ENCODE results near the gene C4orf33. TPM values are rescaled to one million over a fixed set of nuclear protein-coding genes. Genes with fewer than 3 reads are reported as not detected.

Gene C4orf33
- total RNA-seq, 4 donors from 2014 or later, result 11.7 to 15.3 (median 13.4) TPM

GRCh38 chr4:129131343-129131742, 35.4 kb downstream of the C4orf33 start:
- TF ChIP-seq, protein P1, sequence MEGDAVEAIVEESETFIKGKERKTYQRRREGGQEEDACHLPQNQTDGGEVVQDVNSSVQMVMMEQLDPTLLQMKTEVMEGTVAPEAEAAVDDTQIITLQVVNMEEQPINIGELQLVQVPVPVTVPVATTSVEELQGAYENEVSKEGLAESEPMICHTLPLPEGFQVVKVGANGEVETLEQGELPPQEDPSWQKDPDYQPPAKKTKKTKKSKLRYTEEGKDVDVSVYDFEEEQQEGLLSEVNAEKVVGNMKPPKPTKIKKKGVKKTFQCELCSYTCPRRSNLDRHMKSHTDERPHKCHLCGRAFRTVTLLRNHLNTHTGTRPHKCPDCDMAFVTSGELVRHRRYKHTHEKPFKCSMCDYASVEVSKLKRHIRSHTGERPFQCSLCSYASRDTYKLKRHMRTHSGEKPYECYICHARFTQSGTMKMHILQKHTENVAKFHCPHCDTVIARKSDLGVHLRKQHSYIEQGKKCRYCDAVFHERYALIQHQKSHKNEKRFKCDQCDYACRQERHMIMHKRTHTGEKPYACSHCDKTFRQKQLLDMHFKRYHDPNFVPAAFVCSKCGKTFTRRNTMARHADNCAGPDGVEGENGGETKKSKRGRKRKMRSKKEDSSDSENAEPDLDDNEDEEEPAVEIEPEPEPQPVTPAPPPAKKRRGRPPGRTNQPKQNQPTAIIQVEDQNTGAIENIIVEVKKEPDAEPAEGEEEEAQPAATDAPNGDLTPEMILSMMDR (IDR thresholded peaks at IDR 0.05; ENCODE audit: low read depth), result no peak

DNA sequence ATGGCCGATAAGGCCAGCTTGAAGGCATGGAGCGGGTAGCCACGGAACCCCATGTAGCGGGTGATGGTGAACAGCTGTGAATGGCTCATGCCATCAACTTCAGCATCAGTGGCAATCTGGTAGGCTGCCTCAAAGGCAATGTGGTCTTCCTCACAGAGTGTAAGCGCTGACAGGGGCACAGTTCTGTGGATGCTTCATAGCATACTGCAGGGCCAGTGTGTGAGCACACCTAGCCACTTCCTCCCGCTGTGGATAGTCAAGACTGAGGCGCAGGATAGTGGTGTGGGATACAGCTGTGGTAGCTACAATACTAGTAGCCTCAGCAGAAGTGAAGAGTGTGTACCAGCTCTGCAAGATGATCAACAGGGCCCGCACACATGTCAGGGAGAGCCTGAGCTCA, 40.5 kb downstream of the C4orf33 start:
- TF ChIP-seq, protein P1 (IDR thresholded peaks at IDR 0.05; ENCODE audit: low read depth), result no peak

GRCh38 chr4:129138810-129139496, 43.0 kb downstream of the C4orf33 start:
- TF ChIP-seq, protein P1 (IDR thresholded peaks at IDR 0.05; ENCODE audit: low read depth), result no peak

DNA sequence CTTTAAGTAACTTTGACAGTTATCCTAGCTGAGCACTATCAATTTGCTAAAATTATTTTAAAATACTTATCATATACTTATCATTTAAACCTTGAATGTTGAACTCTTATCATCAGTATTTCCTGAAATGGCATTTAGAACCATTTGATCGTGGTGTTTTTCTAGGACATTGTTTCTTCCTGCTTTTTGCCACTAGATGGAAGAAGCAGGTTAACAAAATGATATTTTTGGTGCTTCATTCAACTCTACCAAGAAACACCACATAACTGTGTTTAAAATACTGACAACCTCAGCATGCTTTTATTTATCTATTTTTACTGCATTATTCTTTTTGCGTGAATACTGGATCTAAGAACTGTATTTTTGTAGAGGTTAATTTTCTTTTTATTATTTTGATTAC, 44.6 kb downstream of the C4orf33 start:
- TF ChIP-seq, protein P1 (IDR thresholded peaks at IDR 0.05; ENCODE audit: low read depth), result no peak

DNA sequence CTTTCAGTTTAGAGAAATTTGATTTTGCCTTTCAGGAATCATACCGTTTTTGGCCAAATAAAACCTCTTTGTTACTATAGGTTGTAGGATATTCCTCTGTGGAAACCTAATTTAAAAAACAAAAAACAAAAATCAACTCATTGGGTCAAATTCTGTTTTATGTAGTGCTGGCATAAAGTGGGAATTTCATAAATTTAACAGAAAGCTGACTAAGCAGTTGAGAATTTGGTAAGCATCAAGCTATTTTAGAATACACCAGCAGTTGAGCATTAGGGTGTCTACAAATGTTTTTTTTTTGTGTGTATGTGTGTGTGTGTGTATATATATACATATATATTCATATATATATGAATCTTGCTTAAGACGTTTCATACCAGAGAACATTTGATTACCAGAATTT, 47.4 kb downstream of the C4orf33 start:
- TF ChIP-seq, protein P1 (IDR thresholded peaks at IDR 0.05; ENCODE audit: low read depth), result no peak

- TF ChIP-seq, protein P1 (IDR thresholded peaks at IDR 0.05; ENCODE audit: low read depth), result no peak
Observed at GRCh38 chr4:129144755-129145206, 48.8 kb downstream of the C4orf33 start.

- TF ChIP-seq, protein P1 (IDR thresholded peaks at IDR 0.05; ENCODE audit: low read depth), result no peak
Observed at GRCh38 chr4:129145222-129145730, 49.3 kb downstream of the C4orf33 start.

All from subcutaneous adipose tissue (tissue), 4 donors.